Right kidney (tissue), 1 donor: ENCODE results near the gene SDC4.

Experiments used
- DNase-seq: peaks from one replicate; pipeline ENCODE4 v3.0.0-alpha.2; 2016

The SDC4 gene

DNA sequence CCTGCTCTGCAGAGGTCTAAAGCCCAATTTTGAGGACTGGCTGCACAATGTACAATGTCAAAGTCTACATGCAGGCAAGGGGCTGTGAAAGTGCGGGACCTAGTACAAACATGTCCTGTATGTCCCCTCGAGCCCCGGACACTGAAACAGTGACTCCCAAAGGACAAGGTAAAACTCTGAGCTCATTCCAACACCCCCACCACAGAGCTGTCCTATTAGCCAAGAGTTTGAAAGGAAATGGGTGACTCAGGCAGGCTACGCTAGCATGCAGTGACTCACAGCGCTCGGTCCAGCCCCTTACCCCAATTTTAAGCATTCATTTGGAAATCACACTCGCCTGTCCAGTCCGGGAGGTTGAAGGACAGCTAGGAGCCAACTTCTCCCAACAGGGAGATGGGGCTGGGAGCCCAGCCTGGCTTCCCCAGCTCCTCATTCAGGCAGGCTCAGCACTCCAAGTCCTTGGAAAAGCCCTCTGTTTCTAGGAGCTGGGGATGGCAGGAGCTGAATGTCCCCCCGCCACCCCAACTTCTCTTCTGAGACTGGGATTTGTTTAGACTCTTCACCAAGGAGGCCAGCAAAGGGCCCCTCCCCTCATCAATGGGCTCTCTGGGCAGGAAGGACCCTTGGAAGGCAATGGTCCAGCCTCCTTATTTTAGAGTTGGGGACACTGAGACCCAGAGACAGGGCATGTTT is 3.9 kb downstream of the SDC4 start:
- DNase-seq = no peak

DNA sequence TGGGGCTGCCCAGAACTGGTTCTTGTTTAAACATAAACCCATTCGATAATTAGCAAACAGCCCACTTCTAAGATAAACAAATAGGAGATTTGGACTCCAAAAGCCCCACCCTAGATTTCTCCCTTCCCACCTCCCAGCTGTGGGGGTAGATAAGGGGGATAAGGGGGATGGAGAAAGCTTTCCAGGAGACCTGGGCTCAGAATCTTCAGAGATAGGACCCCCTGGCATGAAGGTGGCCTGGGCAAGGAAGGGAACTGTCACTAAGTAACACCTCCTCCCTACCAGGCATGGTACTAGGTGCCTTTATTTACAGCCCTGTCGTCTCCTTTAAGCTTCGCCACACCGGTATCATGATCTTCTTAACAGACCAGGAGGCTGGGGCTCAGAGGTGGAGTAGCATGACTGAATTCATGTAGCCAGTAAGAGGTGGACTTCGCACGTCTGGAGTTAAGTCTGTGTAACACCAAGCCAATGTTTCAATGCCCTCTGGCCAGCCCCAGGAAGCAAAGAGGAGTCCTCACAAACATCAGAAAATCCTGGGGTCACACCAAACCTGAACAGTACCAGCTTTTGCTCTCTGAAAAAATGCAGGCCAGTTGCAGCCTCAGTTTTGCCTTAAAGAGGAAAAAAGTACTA is 4.6 kb downstream of the SDC4 start:
- DNase-seq = peak; percentile 58

DNA sequence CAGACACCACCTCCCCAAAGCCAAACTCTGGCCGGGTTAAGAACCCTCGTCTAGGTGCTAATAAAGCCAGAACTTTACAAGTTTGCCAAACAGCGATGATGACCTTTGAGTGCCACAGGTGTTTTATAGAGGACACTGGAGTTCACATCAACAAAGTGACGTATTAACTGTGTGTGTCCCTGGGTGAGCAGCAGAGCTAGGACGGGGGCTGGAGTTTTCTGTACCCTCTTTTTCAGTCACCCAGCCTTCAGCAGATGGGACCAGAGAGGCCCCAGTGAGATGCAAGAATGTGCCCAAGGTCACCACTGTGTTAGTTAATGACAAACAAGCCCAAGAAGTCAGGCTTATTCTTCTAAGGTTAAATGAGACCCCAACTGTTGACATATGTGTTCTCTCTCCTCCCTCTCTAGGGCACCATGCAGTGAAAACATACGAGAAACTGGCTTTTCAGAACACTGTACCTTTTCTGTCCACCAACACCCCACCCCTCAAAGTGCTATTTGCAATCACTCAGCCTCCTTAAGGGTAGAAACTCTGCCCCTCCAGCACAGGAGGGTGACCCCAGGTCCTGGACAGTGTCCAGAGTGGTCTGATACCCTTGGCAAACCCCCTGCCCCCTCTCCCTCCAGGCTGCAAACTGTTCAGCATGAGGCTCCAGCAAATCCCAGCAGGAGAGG is 5.2 kb downstream of the SDC4 start:
- no peak for DNase-seq

DNA sequence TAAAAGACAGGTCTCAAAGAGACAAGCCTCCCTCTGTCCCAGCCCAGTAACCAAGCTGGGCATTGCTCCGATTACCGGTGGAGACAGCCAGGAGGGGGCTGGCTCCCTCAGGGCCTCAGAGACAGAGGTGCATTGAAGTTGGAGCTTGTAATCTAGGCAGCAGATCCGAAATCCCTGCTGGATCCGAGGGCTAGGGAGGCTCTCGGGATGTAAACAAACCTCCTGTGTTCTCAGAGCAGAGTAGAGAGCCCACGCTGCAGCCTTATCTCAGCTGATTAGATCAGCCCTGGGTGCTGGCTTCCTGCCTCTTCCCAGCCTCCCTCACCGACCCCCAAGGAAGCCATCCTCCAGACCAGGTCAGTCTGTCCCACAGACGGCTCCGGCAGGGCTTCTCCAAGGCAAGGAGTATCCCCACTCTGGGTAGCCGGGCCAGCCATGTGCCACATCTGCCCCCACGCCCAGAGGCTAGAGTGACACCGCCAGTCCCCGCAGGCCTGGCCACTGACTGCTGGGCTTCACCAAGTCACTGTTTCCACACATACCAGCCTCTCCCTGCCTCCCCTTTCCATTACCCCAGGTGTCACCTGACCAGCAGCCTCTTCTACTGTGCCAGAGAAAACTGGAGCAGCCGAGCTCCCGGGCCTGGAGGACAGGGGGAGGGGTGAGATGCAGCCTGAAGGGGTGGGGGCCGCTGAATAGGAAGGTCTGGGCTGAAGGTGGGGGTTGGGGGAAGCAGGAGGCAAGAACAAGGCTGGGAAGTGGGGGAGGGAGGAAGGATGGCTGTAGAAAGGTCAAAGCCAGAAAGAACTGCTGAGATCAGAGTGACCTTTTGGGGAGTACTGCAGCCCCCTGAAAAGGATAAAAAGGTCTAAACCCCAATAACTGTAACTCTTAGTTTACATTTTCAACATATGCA is 6.0 kb downstream of the SDC4 start:
- peak; percentile 61 for DNase-seq

DNA sequence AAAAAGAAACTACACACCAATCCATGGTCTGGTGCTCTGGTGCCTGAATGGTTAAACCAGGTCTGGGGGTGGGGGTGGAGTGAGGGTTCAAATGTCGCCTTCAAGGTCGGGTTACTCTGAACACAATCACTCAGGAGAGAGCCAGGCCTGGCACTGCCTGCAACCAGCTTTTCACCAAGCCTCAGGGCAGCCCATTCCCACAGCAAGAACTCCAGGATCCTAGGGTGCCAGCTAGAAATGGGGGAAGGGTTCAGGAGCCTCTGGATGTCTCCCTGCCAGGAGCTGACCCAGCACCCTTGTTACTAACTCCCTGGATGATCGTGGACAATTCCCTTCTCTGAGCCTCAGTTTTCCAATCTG is 6.7 kb downstream of the SDC4 start:
- DNase-seq = no peak

DNA sequence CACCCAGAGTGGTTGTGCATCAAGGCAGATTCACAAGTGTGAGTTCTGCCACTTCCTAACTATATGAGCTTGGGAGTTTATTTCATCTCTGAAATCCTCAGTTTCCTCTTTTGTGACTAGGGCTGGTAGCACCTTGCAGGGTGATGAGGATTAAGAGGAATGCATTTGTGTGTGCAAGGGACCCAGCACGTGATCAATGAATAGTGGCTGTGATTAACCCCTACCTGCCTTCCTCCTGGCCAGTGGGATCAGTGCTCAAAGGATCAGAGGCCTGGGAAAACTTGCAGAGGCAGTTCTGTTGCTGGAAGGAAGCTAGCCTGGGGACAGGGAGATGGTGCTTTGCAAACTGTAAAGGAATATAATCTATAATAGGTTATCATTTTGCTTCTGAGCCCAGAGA is 7.3 kb downstream of the SDC4 start:
- DNase-seq = no peak

DNA sequence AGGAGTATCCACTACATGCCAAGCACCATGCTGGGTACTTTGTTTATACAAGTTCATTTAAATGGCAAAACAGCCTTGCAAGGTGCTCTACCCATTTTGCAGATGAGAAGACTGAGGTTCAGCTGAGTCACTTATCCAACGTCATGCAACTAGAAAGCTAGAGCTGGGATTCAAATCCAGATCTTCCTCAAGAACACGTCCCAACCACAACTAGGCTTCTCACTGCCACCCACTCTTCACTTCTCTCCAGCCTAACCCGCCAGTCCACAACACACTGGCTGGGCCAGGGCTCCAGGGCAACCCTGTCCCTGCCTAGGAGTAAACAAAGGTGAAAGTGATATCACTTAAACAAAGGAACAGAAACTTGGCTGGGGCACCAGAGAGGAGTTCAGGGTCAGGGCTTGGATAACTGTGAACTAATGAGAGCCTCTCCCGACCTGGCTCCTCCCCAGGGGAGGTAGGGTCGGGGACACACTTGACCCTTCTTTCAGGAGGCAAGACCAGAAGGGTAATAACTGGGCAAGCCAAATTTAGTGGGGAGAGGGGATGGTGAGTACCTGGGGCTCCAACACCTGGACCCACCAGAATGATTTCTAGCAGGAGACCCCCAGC is 7.9 kb downstream of the SDC4 start:
- no peak for DNase-seq

DNA sequence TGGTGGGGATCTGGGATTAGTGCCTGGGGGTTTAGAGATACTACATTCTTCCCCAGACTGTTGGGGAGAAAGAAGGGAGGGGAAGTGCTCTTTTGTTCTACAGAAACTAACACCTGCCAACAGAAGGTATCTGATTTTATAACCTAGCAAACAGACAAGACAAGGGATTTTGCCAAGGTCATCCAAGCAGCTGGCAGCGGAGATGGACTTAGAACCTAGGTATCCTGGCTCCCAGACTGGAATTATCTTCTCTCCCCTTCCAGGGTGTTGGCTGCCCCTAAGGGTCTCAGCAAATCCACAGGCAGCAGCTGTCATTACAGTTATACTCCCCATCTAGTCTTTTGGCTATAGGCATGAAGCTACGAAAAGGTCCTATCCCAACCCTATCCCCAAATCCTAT is 8.4 kb downstream of the SDC4 start:
- DNase-seq = no peak

DNA sequence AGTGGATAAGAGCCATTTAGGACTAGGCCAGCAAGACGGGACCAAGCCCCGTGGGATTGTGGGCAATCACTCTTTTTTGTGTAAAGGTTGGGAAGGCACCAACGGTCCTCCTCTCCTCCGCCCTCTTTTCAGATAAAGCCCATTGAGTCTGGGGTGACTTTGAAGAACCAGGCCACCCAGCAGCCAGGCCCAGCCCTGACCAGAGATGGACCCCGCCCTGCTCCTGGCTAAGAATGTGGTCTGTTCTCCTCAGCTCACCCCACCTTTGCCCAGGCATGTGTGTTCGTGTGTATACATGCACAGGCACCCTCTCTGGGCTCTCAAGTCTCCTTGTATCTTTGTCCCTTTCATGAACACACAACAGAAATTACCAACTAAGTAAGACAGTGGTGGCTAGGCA is 9.1 kb downstream of the SDC4 start:
- no peak for DNase-seq

DNA sequence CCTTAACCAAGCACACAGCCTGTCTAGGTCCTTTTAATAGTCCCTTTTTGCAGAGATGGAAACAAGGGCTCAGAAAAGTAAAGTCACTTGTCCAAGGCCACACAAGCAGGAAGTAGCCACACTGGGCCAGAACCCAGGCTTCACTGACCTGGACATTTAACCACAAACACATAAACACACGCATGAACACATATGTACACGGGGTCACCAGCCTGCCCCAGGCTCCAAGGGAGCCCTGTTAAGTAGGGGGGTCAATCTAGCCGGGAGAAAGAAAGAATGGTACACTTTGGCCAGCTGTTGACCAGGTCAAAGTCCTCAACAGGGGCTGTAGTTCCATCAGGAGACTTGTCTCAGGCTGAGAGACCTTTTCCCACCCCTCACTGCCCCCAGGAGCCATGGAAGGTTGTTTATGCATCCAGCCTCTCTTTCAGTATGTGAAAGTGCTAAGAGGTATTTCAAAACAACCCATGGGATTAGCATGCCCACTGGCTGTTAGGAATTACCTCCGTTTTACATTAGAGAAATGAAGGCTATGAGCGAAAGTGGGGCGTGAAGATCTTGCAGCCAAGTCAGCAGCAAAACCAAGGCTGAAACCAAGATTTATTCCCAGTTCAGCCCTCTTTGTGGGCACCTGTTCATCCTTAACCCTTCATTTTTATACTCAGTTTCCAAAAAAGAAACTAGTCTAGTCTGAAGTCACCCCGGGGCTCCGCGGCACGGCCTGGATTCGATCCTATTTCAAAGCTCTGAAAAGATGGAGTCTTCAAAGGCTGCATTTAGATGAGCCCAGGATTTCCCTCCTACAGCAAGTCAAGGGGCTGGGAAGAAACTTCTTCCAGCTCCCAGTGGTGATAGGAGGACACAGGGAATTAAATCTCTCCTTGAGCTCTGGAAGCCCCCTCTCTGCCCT is 9.8 kb downstream of the SDC4 start:
- no peak for DNase-seq

DNA sequence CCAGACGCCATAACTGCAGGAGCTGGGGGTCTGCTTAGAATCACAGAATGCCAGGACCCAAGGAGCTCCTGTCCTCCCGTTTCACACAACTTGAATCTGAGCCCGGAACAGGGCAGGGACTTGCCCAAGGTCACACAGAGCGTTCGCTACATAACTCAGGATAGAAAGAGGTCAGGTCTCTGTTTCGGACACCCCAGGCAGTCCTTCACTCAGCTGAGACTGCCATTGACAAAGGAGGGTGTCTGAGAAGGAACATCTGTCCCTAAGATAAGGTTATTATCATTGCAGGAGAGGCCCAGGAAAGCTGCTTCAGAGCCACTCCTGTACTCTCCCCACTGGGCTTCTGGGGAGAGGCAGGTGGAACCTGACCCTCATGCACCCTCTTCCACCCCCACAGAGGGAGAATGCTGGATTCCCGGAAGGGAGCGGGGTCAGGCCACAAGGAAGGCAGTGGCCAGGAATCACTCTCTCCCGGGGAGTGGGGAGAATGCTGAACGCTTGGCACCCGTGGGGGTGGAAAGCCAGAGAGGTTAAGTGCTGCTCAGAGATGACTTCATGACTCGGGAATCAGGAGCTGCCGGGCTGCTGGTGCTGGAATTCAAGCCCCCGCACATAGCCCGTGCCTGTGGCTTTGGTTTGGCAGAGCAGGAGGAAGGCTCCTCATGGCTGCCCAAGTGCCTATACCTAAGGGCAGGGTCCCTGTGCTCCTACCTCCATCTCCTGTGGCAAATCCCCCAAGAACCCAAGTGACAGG is 10.7 kb downstream of the SDC4 start:
- peak; percentile 61 for DNase-seq

DNA sequence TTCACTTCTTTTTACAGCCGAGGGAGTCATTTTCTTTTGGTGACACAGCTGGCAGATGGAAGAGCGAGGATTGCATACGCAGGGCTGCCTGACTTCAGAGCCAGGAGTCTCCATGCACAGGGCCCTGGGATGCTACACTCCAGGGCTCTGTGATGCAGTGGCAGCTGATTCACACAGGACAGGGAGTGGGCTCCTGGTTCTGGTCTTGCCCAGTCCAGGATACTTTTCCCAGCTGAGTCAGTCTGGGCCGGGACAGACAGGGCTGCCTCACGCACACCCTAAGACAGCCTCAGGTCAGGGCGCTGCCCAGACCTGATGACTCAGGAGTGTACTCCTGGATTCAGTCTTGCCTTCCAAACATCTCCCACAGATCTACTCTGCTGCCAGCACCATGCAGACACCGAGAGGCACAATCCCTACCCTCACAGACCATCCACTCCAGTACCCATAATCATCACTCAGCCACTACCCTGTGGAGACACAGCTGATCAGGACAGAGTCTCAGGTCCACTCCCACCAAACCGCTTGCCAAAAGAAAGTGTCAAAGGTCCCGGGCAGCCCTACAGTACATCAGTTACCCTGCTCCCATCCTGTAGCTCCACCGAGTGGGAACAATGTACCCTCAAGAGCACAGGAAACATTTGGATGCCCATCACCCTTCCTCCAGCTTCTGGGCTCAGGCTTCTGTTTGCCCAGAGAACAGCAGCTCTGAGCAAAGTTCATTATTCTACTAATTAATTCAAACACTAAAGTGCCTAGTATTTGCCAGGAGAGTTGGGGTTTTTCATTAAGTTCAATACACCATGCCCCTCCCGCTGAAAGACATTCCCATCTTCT is 11.5 kb downstream of the SDC4 start:
- DNase-seq = no peak

DNA sequence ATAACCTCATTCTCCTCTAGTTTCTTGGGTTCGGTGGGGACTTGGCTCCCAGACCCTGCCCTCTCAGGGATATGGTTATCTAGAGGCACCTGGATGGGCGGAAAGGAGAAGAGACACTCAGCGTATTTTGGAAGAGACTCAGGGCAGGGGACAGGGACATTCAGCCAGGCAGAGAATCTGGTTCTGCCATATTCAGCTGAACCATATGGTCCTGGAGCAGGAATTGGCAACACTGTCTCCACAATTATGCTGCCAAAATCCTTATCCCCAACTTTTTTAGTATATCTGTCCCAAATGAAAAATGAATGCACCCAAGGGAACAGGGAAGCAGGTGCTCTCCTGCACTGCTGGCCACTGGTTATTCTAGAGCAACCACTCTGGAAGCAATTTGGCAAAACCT is 17.7 kb downstream of the SDC4 start:
- DNase-seq = no peak

DNA sequence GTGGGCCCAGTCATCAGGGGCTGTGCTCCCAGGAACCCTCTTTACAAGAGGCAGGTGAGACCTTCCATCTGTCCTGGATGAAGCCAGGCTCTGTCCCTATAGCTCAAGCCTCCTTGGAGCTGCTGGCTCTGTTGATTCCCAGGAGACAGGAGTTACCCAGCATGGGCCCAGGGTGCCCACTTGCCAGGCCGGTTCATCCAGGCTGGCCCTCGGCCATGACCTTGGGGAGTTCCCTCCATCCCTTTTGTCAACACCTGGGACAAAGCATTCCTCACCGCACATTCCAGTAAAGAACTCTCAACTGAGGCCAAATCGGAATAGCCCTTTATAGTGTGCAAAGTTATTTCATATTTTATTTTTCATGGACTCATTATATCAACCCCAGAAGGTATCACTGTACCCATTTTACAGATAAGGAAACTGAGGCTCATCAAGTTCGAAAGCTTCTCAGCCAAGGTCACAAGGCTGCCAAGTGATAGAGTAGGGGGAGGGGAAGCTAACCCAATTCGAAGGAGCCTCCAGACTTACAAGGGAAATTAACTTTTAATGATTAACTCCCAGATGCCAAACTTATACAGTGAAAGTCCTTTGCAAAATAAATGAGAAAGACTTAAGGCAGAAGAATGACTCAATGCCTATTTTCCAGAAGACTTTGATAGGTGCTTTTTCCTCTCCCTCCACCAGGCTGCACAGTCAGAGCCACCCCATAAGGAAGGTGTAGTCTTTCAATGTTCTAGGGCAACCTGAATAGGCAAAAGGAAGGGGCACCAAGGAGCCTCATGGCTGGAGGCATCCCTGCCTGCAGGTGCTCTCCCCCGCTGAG is 18.5 kb downstream of the SDC4 start:
- DNase-seq = no peak

DNA sequence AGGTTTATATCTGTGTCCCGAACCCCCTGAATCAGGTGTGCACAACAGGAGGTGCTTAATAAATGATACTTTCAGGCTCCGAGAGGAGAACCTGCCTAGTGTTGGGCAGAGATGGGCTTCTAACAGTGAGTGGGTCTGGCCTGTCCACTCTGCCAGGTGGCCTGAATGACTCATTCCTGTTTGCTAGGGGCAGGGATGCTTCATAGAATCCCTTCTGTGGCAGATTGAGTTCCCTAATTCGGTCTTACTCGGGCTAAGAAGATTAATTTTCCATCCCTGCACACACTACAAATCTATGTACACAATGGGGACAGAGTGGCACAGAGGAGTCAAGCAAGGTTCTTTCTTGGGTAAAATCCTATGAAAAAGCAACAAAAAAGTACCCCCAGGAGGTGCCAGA is 19.8 kb downstream of the SDC4 start:
- no peak for DNase-seq

DNA sequence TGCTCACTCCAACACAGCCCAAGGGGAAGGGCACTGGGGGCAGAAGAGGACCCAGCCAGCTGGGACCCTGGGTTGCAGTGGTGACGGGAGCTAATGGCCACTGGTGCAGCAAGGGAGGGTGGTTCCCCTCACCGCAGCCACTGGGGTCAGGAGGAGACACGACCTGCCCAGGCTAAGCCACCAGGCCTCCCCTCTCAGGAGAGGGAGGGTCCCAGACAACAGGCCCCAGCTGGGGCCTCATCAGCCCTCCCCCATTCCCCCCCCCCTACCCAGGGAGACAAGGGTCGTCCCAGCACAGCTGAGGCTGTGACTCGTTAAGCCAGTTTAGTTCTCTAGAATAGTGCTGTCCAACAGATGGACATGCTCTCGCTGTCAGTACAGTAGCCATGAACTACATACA is 22.9 kb downstream of the SDC4 start:
- no peak for DNase-seq

DNA sequence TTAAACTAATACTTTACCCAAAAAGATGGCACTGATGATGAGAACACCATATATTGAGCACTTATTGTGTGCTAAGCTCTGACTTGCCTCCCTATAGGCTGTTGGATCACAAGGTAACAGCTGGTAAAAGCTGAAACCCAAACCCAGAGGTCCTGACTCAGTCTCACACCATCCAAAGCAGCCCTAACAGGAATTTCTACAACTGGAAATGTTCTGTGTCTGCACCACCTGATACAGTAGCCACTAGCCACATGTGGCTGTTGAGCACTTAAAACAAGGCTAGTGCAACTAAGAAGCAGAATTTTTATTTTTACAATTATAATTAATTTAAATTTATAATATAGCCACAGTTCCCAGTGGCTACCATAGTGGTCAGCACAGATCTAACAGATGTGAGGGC is 24.5 kb downstream of the SDC4 start:
- no peak for DNase-seq

DNA sequence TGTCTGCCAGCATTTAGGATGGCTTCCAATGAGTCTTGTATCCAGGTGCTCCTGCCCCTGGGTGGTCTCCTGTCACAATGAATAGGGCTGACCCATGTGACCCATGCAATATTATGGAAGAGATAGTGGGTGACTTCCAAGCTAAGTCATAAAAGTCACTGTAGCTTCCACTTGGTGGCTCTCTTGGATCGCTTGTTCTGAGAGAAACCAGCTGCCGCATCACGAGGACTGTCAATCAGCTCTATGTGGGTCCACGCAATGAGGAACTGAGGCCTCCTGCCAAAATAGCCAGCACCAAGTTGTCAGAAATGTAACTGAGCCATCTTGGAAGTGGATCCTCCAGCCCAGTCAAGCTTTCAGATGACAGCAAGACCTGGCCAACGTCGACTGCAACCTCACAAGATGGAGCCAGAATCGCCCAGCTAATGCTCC is 25.3 kb downstream of the SDC4 start:
- no peak for DNase-seq
